HFFc6 (cell line): Measurements from ENCODE around the gene PSEN1. TPM values are rescaled to one million over a fixed set of nuclear protein-coding genes. Genes with fewer than 3 reads are reported as not detected.
A peak's percentile ranks its signal among the peaks of the same experiment; 100 is the strongest.

Experiments used
- DNase-seq: peaks from one replicate; pipeline ENCODE4 v3.0.0-alpha.2; 2018
- H3K27ac Mint-ChIP-seq: 2 replicates; pipeline ENCODE4 v1.8.0; 2020; ENCODE audit warnings: mild to moderate bottlenecking, mixed read lengths
- H3K27me3 Mint-ChIP-seq: 2 replicates; pipeline ENCODE4 v1.8.0; 2021; ENCODE audit warnings: mild to moderate bottlenecking, moderate library complexity, mixed read lengths; ENCODE audit not compliant: insufficient read depth
- H3K36me3 Mint-ChIP-seq: 2 replicates; pipeline ENCODE4 v1.8.0; 2021; ENCODE audit warnings: low read depth, mixed read lengths
- H3K4me1 Mint-ChIP-seq: 2 replicates; pipeline ENCODE4 v1.8.0; 2020; ENCODE audit warnings: low read depth, mixed read lengths
- H3K4me3 Mint-ChIP-seq: 2 replicates; pipeline ENCODE4 v1.8.0; 2020; ENCODE audit warnings: mild to moderate bottlenecking, moderate library complexity, mixed read lengths
- H3K9me3 Mint-ChIP-seq: 2 replicates; pipeline ENCODE4 v1.8.0; 2020; ENCODE audit warnings: mild to moderate bottlenecking, mixed read lengths
- total RNA-seq, 6 experiments: library from RNA; stranded (reverse); fragmentation: NEBNext Ultra II Directional; extraction: Animal tissue kit (Norgen Biotek cat#: 25700); gene quantifications; 2 replicates in 1 of 6; 3 replicates in 5 of 6; pipeline ENCODE4 v1.2.3, GENCODE V29; 2021
- TF ChIP-seq, protein P1 (sequence below): fragments of 200-600 bp; sonication (generic); IDR thresholded peaks from 2 replicates; pipeline ENCODE4 v1.5.0; 2021; ENCODE audit warnings: antibody characterized with exemption, mild to moderate bottlenecking

PSEN1 gene
- total RNA-seq, 6 experiments from 2014 or later, result 34.5 to 44.6 (median 40.2) TPM

DNA sequence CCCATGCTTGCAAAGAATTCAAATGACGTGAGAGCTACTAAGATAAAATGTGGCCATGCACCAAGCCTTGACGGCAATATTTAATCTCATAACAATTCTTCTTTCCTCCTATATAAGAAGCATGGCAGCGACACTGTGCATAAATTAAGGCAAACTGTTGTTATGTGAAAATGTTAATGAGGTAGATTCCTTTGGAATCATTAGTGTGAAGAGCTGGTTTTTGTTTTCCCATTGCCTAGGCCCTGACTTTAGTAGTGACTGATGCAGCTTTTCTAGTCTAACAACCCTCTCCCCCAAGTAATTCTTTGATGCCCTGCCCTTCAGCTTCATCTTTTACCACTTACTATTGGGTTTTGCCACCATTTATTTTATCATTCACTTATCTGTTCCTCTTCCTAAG, 10.6 kb upstream of the PSEN1 start:
- Mint-ChIP-seq H3K4me1 (no peaks in the 10 kb centered on the region), H3K27me3 (no peaks in the 10 kb centered on the region; the same call in none of the 2 replicates), H3K27ac (no peak overlapping the region), H3K36me3 (peaks cover 30% of the 10 kb centered on the region), H3K4me3 (no peak overlapping the region), H3K9me3 (no peaks in the 10 kb centered on the region)
- TF ChIP-seq, protein P1, sequence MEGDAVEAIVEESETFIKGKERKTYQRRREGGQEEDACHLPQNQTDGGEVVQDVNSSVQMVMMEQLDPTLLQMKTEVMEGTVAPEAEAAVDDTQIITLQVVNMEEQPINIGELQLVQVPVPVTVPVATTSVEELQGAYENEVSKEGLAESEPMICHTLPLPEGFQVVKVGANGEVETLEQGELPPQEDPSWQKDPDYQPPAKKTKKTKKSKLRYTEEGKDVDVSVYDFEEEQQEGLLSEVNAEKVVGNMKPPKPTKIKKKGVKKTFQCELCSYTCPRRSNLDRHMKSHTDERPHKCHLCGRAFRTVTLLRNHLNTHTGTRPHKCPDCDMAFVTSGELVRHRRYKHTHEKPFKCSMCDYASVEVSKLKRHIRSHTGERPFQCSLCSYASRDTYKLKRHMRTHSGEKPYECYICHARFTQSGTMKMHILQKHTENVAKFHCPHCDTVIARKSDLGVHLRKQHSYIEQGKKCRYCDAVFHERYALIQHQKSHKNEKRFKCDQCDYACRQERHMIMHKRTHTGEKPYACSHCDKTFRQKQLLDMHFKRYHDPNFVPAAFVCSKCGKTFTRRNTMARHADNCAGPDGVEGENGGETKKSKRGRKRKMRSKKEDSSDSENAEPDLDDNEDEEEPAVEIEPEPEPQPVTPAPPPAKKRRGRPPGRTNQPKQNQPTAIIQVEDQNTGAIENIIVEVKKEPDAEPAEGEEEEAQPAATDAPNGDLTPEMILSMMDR, result no peak
- no peak for DNase-seq

DNA sequence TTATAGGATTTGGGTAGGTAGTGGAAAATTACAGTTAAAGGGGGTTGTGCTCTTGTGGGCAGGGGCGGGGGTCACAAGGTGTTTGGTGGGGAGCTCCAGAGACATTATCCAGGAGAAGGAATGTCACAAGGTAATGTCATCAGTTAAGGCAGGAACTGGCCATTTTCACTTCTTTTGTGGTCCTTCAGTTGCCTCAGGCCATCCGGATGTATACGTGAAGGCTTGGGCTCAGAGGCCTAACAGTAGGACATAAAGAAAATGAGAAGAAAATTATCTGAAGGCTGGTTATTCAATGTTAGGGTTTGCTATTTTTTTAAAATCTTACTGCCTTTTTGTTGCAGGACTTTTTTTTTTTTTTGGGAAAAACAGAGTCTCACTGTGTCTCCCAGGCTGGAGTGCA, 2.5 kb upstream of the PSEN1 start:
- no peak overlapping the region for H3K4me3 Mint-ChIP-seq
- peaks cover 15% of the 10 kb centered on the region for H3K9me3 Mint-ChIP-seq
- no peak overlapping the region for H3K27ac Mint-ChIP-seq
- H3K27me3 Mint-ChIP-seq, result peaks cover 13% of the 10 kb centered on the region
- TF ChIP-seq, protein P1, result no peak
- peaks cover 24% of the 10 kb centered on the region for H3K36me3 Mint-ChIP-seq
- no peak for DNase-seq
- peaks cover 14% of the 10 kb centered on the region for H3K4me1 Mint-ChIP-seq

DNA sequence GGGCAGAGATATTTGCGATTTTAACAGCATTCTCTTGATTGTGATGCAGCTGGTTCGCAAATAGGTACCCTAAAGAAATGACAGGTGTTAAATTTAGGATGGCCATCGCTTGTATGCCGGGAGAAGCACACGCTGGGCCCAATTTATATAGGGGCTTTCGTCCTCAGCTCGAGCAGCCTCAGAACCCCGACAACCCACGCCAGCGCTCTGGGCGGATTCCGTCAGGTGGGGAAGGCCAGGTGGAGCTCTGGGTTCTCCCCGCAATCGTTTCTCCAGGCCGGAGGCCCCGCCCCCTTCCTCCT, 271 bp upstream of the PSEN1 start:
- Mint-ChIP-seq H3K27me3 (peaks cover 13% of the 10 kb centered on the region), H3K9me3 (peaks cover 15% of the 10 kb centered on the region), H3K4me1 (peaks cover 20% of the 10 kb centered on the region)

DNA sequence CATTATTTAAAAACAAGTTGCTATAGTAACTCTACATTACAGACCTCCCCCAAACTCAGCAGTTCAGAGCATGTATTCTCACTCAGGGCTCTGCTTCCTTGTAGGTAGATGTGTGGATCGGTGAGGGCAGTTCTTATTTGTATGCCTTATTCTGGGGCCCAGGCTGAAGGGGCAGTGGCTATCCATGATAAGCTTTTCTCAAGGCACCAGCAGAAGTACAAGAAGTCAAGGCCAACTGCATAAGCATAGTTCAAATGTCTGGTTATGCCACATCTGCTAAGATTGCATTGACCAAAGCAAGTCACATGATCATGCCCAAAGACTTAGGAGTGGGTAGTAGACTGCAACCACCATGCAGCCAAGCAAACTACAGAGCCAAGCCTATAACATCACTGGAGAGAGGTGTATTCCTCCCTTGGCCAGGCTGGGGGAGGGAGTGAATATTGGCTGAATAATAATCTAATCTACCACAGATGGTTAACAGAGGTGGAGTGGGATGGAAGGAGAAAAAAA, 4.6 kb downstream of the PSEN1 start:
- H3K27me3 Mint-ChIP-seq, result peaks cover 3% of the 10 kb centered on the region
- peaks cover 33% of the 10 kb centered on the region for H3K4me1 Mint-ChIP-seq
- TF ChIP-seq, protein P1, result no peak
- H3K9me3 Mint-ChIP-seq, result no peaks in the 10 kb centered on the region
- peaks cover 16% of the 10 kb centered on the region for H3K36me3 Mint-ChIP-seq
- H3K4me3 Mint-ChIP-seq, result no peak overlapping the region
- no peak overlapping the region for H3K27ac Mint-ChIP-seq
- DNase-seq, result no peak

More for the DNA sequence above, 271 bp upstream of the PSEN1 start:
- Mint-ChIP-seq H3K4me3 (peak overlapping the region; percentile 93), H3K36me3 (peaks cover 29% of the 10 kb centered on the region), H3K27ac (peak overlapping the region; percentile 97)
- DNase-seq, result no peak
- TF ChIP-seq, protein P1, result no peak

DNA sequence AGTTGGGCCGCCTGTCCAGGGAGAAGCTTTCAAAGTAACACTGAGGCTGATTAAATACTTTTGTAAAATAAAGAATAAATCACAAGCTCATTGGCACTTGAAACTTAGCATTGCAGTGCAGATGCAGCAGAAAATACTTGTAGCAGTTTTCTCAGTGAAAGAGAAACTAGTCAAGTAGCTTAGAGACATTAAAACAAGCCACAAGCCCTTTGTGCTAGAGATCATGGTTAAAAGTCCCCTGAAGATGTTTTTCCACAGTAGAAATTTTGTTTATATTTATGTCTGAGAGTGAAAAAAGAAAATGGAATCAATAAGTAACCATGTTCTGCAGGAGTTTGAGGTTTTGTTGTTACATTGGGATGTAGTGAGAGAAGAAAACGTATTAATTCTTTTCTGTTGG, 5.9 kb downstream of the PSEN1 start:
- Mint-ChIP-seq H3K27me3 (no peaks in the 10 kb centered on the region; the same call in none of the 2 replicates), H3K9me3 (no peaks in the 10 kb centered on the region), H3K27ac (peak overlapping the region; percentile 28; the same call in 1 of the 2 replicates), H3K4me3 (no peak overlapping the region), H3K4me1 (peaks cover 41% of the 10 kb centered on the region), H3K36me3 (peaks cover 11% of the 10 kb centered on the region)
- TF ChIP-seq, protein P1, result no peak
- no peak for DNase-seq

DNA sequence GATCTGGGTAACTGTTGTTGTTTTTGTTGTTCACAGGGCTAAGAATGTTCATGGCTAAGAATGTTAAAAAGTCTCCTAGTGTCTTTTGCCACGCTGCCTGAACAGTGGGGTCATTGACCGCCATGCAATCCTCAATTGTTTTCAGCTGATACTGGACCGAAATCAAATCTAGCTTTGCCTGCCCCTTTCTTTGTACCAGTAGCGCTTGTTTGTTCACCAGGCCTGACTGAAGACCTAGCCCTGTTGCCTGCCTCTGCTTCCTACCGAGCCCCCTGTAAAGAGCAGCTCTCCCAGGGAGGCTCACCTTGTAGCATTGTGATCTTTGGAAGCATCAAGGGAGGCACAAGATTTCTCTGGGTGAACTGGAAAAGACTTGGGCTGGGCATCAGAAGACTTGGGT, 6.7 kb downstream of the PSEN1 start:
- Mint-ChIP-seq H3K36me3 (0 out of 2 replicates have a peak, but pooled peaks cover 6% of the 10 kb centered on the region), H3K4me1 (peaks cover 43% of the 10 kb centered on the region), H3K9me3 (no peaks in the 10 kb centered on the region), H3K27me3 (no peaks in the 10 kb centered on the region; the same call in none of the 2 replicates), H3K4me3 (no peak overlapping the region), H3K27ac (peak overlapping the region; percentile 40; the same call in 1 of the 2 replicates)
- DNase-seq, result no peak
- TF ChIP-seq, protein P1, result no peak
